GM04503 (cell line): Measurements from ENCODE around the gene ZNF775.

Source experiments
- DNase-seq: peaks from one replicate; pipeline ENCODE4 v3.0.0-alpha.2; 2012; ENCODE audit warnings: low read depth

Gene ZNF775

GRCh38 chr7:150401424-150401790 is 22.3 kb downstream of the ZNF775 start:
- DNase-seq, result no peak

GRCh38 chr7:150401861-150402631 is 22.9 kb downstream of the ZNF775 start:
- DNase-seq, result no peak

- DNase-seq, result no peak
Measured at GRCh38 chr7:150402671-150403321, 23.7 kb downstream of the ZNF775 start.

GRCh38 chr7:150403376-150404171 is 24.4 kb downstream of the ZNF775 start:
- no peak for DNase-seq

GRCh38 chr7:150404172-150404804 is 25.2 kb downstream of the ZNF775 start:
- no peak for DNase-seq

- DNase-seq, result no peak
Measured at GRCh38 chr7:150404805-150405583, 25.9 kb downstream of the ZNF775 start.

GRCh38 chr7:150405584-150406311 is 26.6 kb downstream of the ZNF775 start:
- no peak for DNase-seq

GRCh38 chr7:150406312-150406566 is 27.1 kb downstream of the ZNF775 start:
- no peak for DNase-seq

GRCh38 chr7:150406567-150407421 is 27.7 kb downstream of the ZNF775 start:
- no peak for DNase-seq

GRCh38 chr7:150407588-150408392 is 28.7 kb downstream of the ZNF775 start:
- DNase-seq, result no peak

GRCh38 chr7:150408393-150409299 is 29.5 kb downstream of the ZNF775 start:
- DNase-seq, result no peak

- DNase-seq, result no peak
Measured at GRCh38 chr7:150409300-150410030, 30.3 kb downstream of the ZNF775 start.

- DNase-seq, result no peak
Measured at GRCh38 chr7:150410131-150410530, 31.0 kb downstream of the ZNF775 start.

- no peak for DNase-seq
Measured at GRCh38 chr7:150410680-150411346, 31.7 kb downstream of the ZNF775 start.

GRCh38 chr7:150411606-150412005 is 32.5 kb downstream of the ZNF775 start:
- DNase-seq, result no peak

- DNase-seq, result no peak
Measured at GRCh38 chr7:150412016-150412415, 32.9 kb downstream of the ZNF775 start.
